ENCODE results near the gene RUFY3. TPM values are rescaled to one million over a fixed set of nuclear protein-coding genes. Genes with fewer than 3 reads are reported as not detected.
"Not testable (repeated sequence)": the region's sequence is repeated elsewhere in the genome, so short reads cannot be mapped to it uniquely, and the experiment has no call there.

RUFY3 gene
- total and polyA plus RNA-seq, 12 donors: 41.8 to 141 (median 85.4) TPM

DNA sequence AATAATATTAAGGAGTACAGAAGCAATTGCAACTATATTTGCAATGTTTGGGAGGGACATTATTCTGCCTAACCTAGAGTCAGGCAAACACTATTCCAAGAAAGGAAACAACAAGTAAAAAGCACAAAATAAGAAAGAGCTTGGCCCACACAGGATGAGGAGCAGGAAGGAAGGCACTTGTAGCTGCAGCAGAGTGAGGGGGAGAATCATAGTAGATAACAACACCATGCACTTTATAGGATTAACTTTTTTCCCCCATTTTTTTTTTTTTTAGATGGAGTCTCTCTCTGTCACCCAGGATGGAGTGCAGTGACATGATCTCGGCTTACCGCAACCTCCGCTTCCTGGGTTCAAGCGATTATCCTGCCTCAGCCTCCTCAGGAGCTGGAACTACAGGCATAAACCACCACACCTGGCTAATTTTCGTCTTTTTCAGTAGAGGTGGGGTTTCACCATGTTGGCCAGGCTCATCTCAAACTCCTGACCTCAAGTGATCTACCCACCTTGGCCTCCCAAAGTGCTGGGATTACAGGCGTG, 45.1 kb upstream of the RUFY3 start:
- Histone ChIP-seq H3K27ac (no peak overlapping the region), H3K36me3 (replicated peaks in 1 of 2) (no peaks in the 10 kb centered on the region), H3K4me1 (replicated peaks in 1 of 2) (no peaks in the 10 kb centered on the region), H3K27me3 (no peaks in the 10 kb centered on the region), H3K4me3 (no peak overlapping the region), H3K9me3 (replicated peaks in 1 of 3) (no peaks in the 10 kb centered on the region)
- 87 to 95% (median 94%) methylated on average over 6 of the region's 6 CpGs for WGBS, 4 donors
- TF ChIP-seq, protein P1, sequence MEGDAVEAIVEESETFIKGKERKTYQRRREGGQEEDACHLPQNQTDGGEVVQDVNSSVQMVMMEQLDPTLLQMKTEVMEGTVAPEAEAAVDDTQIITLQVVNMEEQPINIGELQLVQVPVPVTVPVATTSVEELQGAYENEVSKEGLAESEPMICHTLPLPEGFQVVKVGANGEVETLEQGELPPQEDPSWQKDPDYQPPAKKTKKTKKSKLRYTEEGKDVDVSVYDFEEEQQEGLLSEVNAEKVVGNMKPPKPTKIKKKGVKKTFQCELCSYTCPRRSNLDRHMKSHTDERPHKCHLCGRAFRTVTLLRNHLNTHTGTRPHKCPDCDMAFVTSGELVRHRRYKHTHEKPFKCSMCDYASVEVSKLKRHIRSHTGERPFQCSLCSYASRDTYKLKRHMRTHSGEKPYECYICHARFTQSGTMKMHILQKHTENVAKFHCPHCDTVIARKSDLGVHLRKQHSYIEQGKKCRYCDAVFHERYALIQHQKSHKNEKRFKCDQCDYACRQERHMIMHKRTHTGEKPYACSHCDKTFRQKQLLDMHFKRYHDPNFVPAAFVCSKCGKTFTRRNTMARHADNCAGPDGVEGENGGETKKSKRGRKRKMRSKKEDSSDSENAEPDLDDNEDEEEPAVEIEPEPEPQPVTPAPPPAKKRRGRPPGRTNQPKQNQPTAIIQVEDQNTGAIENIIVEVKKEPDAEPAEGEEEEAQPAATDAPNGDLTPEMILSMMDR (IDR thresholded peaks at IDR 0.05): no peak
- no peak for TF ChIP-seq POLR2A (IDR thresholded peaks at IDR 0.05)
- DNase-seq: no peak
- intact Hi-C loops (cut with DNase I): no loop called here

DNA sequence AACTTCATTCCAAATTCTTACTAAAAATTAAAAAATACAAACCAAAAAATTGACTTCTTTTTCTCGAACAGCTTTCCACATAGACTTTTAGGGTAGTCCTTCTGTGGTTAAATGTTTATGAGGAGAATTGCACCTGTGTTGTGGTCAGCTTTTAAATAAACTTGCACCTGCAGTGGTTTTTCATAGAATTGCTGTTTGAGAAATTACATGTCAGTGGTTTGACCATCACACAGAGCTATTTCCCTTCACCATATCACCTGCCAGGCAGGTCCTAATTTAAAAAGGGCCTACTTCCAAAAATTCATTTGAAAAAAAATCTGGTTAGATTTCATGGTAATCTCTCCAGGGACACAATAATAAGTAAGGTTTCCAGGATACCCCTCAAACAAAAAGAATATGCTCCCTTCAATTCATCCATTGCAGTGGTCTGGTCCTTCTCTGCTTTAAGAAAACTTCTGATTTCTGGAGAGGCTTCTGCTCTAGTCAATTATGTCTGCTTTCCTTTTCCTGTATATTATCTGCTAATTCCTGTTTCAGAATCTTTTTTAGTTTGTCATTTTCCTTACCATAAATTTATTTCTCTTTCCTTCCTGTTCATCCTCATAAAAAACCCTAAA, 43.3 kb upstream of the RUFY3 start:
- Histone ChIP-seq H3K36me3 (replicated peaks in 1 of 2) (no peaks in the 10 kb centered on the region), H3K4me3 (no peak overlapping the region), H3K27ac (no peak overlapping the region), H3K27me3 (no peaks in the 10 kb centered on the region), H3K4me1 (replicated peaks in 1 of 2) (no peaks in the 10 kb centered on the region), H3K9me3 (replicated peaks in 1 of 3) (no peaks in the 10 kb centered on the region)
- TF ChIP-seq POLR2A (IDR thresholded peaks at IDR 0.05): no peak
- TF ChIP-seq, protein P1 (IDR thresholded peaks at IDR 0.05): no peak
- intact Hi-C loops (cut with DNase I): no loop called here
- WGBS, 4 donors: 85 to 90% (median 87%) methylated on average over 1 of the region's 1 CpG
- no peak for DNase-seq

DNA sequence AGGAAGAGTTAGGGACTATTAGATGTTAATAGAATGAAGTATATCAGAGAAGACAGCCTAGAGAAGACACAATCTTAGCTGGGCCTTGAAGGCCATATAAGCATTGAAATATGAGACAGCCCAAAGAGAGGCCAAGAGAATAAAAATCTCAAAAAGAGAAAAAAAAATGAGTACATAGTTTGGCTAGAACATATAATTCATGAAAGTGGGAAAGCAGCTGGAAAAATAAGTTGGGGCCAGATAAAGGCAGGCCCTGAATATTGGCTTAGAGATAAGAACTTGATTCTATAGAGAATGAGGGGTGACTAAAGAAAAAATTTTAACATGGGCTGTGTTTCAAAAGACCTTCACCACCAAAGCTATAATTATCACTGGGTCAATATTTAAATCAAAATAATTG, 40.8 kb upstream of the RUFY3 start:
- no peak overlapping the region for H3K4me3 ChIP-seq
- no peaks in the 10 kb centered on the region for H3K4me1 ChIP-seq (replicated peaks in 1 of 2)
- H3K36me3 ChIP-seq (replicated peaks in 1 of 2): no peaks in the 10 kb centered on the region
- intact Hi-C loops (cut with DNase I): loop anchor here in 1 of 2 donors (10.0 kb wide), 1 partner anchor 154 kb away; the partner anchor contains the start of gene GRSF1
- H3K27me3 ChIP-seq: no peaks in the 10 kb centered on the region
- H3K9me3 ChIP-seq (replicated peaks in 1 of 3): no peaks in the 10 kb centered on the region
- H3K27ac ChIP-seq: no peak overlapping the region
- no peak for DNase-seq
- TF ChIP-seq, protein P1 (IDR thresholded peaks at IDR 0.05): no peak
- TF ChIP-seq POLR2A (IDR thresholded peaks at IDR 0.05): no peak

DNA sequence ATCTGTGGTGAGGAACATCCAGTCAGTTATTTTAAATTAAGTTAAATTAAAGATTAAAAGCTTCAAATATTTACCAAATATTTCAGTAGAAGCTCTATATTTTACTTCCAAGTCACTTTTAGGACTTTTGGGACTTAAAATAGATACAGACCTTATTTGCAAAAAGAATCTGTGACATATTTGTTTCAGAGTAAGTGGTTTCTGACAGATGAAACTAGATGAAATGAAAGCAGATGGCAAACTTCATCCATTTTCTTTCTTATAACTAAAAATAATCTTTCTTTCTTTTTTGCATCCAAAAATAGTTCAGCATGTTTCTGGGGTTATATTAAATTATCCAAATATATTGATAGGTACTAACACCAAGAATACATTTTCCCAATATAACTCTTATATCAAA, 40.1 kb upstream of the RUFY3 start:
- Histone ChIP-seq H3K4me3 (no peak overlapping the region), H3K4me1 (replicated peaks in 1 of 2) (no peaks in the 10 kb centered on the region), H3K27me3 (no peaks in the 10 kb centered on the region), H3K9me3 (replicated peaks in 1 of 3) (no peaks in the 10 kb centered on the region), H3K36me3 (replicated peaks in 1 of 2) (no peaks in the 10 kb centered on the region), H3K27ac (no peak overlapping the region)
- TF ChIP-seq, protein P1 (IDR thresholded peaks at IDR 0.05): no peak
- no peak for TF ChIP-seq POLR2A (IDR thresholded peaks at IDR 0.05)
- intact Hi-C loops (cut with DNase I): loop anchor here in 1 of 2 donors (10.0 kb wide), 1 partner anchor 153 kb away; the partner anchor contains the start of gene GRSF1
- no peak for DNase-seq

DNA sequence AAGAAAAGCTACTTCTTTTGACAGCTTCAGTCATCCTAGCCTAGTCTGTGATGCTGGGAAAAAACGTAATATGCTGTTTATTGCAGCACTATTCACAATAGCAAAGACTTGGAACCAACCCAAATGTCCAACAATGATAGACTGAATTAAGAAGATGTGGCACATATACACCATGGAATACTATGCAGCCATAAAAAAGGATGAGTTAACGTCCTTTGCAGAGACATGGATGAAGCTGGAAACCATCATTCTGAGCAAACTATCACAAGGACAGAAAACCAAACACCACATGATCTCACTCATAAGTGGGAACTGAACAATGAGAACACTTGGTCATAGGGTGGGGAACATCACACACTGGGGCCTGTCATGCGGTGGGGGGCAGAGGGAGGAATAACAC, 39.6 kb upstream of the RUFY3 start:
- intact Hi-C loops (cut with DNase I): loop anchor here in 1 of 2 donors (10.0 kb wide), 1 partner anchor 153 kb away; the partner anchor contains the start of gene GRSF1
- not testable (repeated sequence) for H3K27ac ChIP-seq; H3K9me3 ChIP-seq (replicated peaks in 1 of 3); H3K27me3 ChIP-seq; H3K4me3 ChIP-seq; H3K36me3 ChIP-seq (replicated peaks in 1 of 2); DNase-seq; H3K4me1 ChIP-seq (replicated peaks in 1 of 2)
- WGBS, 4 donors: 73 to 82% (median 78%) methylated on average over 3 of the region's 3 CpGs

Measured in adrenal gland (tissue), 12 donors.